Pancreas (tissue), 10 donors: ENCODE results near the gene TFDP2. TPM values are rescaled to one million over a fixed set of nuclear protein-coding genes. Genes with fewer than 3 reads are reported as not detected.
"Not testable (repeated sequence)": the region's sequence is repeated elsewhere in the genome, so short reads cannot be mapped to it uniquely, and the experiment has no call there.

ENCODE experiments used
- ATAC-seq, 4 donors: fragments of 200-7000 bp; cut with Tn5 transposase; one replicate each; pipeline versions ENCODE4 v1.8.0 to v1.9.1; 2020; ENCODE audit warnings: mild to moderate bottlenecking in 4 of 4, moderate library complexity in 4 of 4
- DNase-seq, 6 donors: peaks; one replicate each; pipeline ENCODE4 v3.0.0-alpha.2; 2020
- FAIRE-seq: peaks from 2 replicates; lab custom pipeline; 2012; peaks lifted over from hg19 to GRCh38; lab: Jason Lieb, UNC
- H3K27ac ChIP-seq, 4 donors: fragments of 200-600 bp; sonication (generic); 1 replicate in 3 of 4; 2 replicates in 1 of 4; pipeline versions ENCODE4 v1.5.0 to v1.8.0; 2020
- H3K27me3 ChIP-seq, 4 donors: fragments of 200-600 bp; one replicate each; pipeline ENCODE4 v1.8.0; 2021
- H3K36me3 ChIP-seq, 3 donors: fragments of 200-600 bp; sonication (generic) in 1 of 3; one replicate each; pipeline versions ENCODE4 v1.5.0 to v1.8.0; 2020 to 2021
- H3K4me1 ChIP-seq, 3 donors: fragments of 200-600 bp; one replicate each; pipeline ENCODE4 v1.8.0; 2021
- H3K4me3 ChIP-seq, 4 donors: fragments of 200-600 bp; sonication (generic) in 2 of 4; one replicate each; pipeline versions ENCODE4 v1.5.0 to v1.8.0; 2020 to 2021
- H3K9me3 ChIP-seq, 4 donors: fragments of 200-600 bp; one replicate each; pipeline ENCODE4 v1.8.0; 2021
- WGBS, 2 donors: extraction: QIAGEN DNeasy Blood & Tissue Kit; methylation state at CpG; one replicate each; pipeline ENCODE4 v1.1.7; 2013; 5-methylcytosine and 5-hydroxymethylcytosine counted together
- intact Hi-C, 3 donors: fragments of 100-400 bp; cut with DNase I; formaldehyde crosslinking; loops; one replicate each; pipeline versions ENCODE4 v1.11.1 to v1.14.2; 2022
- polyA plus RNA-seq, 2 donors: library from polyadenylated mRNA; stranded (reverse); fragments of 200-250 nt; gene quantifications; one replicate each; pipeline ENCODE4 v1.2.3, GENCODE V29; 2013
- total RNA-seq, 6 donors: library from RNA; stranded (reverse); fragmentation: NEBNext Ultra II Directional in 4 of 6; extraction: Animal tissue kit (Norgen Biotek cat#: 25700) in 4 of 6; gene quantifications; one replicate each; pipeline versions ENCODE4 v1.2.1 to v1.2.4, GENCODE V29; 2021 to 2023
- TF ChIP-seq, protein P1 (sequence below), 4 donors: fragments of 200-600 bp; sonication (generic) in 3 of 4; IDR thresholded peaks; one replicate each; pipeline versions ENCODE4 v1.5.0 to v1.8.0; 2021; ENCODE audit warnings: antibody characterized with exemption in 4 of 4
- donor health status: healthy with polysubstance abuse.
- donor health status: DM: no; HTN: no; CAD: no; lungs with moderate emphysema.
- donor health status: DM: no; HTN: no; CAD: no.
- donor health status: control.
- donor health status: control.
- donor health status: Bipolar disorder and iron deficiency.
- donor health status: DM: yes; HTN: yes; CAD: no.
- donor health status: DM: no; HTN: no; CAD: no.
- donor health status: DM: no; HTN: no; CAD: no.
- donor health status: DM: yes; HTN: yes; CAD: no.

TFDP2 gene
- total and polyA plus RNA-seq, 8 donors, result 4.6 to 25.7 (median 16.8) TPM

DNA sequence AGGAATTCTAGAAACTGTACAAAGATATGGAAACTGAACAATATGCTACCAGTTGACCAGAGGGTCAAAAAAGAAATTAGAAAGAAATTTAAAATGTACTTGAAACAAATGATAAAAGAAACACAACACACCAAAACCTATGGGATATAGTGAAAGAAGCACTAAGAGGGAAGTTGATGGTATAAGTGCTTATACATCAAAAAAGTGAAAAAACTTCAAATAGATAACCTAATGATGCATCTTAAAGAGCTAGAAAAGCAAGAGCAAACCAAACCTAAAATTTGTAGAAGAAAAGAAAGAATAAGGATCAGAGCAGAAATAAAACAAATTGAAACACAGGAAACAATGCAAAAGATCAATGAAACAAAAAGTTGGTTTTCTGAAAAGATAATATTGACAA, 68.2 kb downstream of the TFDP2 start:
- no peaks in the 10 kb centered on the region for H3K4me1 ChIP-seq
- no peaks in the 10 kb centered on the region for H3K9me3 ChIP-seq
- H3K36me3 ChIP-seq, result no peaks in the 10 kb centered on the region
- FAIRE-seq (no peak), DNase-seq (no peak), ATAC-seq (no peak)
- no peaks in the 10 kb centered on the region for H3K27me3 ChIP-seq
- no peak overlapping the region for H3K27ac ChIP-seq
- intact Hi-C loops, result no loop called here
- no peak overlapping the region for H3K4me3 ChIP-seq
- TF ChIP-seq, protein P1, sequence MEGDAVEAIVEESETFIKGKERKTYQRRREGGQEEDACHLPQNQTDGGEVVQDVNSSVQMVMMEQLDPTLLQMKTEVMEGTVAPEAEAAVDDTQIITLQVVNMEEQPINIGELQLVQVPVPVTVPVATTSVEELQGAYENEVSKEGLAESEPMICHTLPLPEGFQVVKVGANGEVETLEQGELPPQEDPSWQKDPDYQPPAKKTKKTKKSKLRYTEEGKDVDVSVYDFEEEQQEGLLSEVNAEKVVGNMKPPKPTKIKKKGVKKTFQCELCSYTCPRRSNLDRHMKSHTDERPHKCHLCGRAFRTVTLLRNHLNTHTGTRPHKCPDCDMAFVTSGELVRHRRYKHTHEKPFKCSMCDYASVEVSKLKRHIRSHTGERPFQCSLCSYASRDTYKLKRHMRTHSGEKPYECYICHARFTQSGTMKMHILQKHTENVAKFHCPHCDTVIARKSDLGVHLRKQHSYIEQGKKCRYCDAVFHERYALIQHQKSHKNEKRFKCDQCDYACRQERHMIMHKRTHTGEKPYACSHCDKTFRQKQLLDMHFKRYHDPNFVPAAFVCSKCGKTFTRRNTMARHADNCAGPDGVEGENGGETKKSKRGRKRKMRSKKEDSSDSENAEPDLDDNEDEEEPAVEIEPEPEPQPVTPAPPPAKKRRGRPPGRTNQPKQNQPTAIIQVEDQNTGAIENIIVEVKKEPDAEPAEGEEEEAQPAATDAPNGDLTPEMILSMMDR (IDR thresholded peaks at IDR 0.05), result no peak

- WGBS, 2 donors, result 97 to 100% methylated on average over 4 of the region's 4 CpGs
- Histone ChIP-seq H3K4me1 (no peaks in the 10 kb centered on the region), H3K27ac (no peak overlapping the region), H3K27me3 (no peaks in the 10 kb centered on the region), H3K36me3 (no peaks in the 10 kb centered on the region), H3K4me3 (no peak overlapping the region), H3K9me3 (no peaks in the 10 kb centered on the region)
- FAIRE-seq, result no peak
- intact Hi-C loops, result no loop called here
- no peak for DNase-seq
- ATAC-seq, result no peak
- TF ChIP-seq, protein P1 (IDR thresholded peaks at IDR 0.05), result no peak
Observed at GRCh38 chr3:142077859-142078500, 71.4 kb downstream of the TFDP2 start.

- H3K4me3 ChIP-seq, result no peak overlapping the region
- H3K36me3 ChIP-seq, result no peaks in the 10 kb centered on the region
- DNase-seq (no peak), ATAC-seq (no peak), FAIRE-seq (no peak)
- TF ChIP-seq, protein P1 (IDR thresholded peaks at IDR 0.05), result no peak
- intact Hi-C loops, result no loop called here
- 95% methylated on average over 4 of the region's 4 CpGs for WGBS, 2 donors
- no peak overlapping the region for H3K27ac ChIP-seq
- no peaks in the 10 kb centered on the region for H3K4me1 ChIP-seq
- no peaks in the 10 kb centered on the region for H3K27me3 ChIP-seq
- no peaks in the 10 kb centered on the region for H3K9me3 ChIP-seq
Observed at GRCh38 chr3:142077155-142077858, 72.0 kb downstream of the TFDP2 start.

GRCh38 chr3:142075656-142076055, 73.7 kb downstream of the TFDP2 start:
- H3K27me3 ChIP-seq, H3K4me3 ChIP-seq, ATAC-seq, H3K4me1 ChIP-seq, FAIRE-seq, H3K36me3 ChIP-seq, H3K27ac ChIP-seq, intact Hi-C loops, DNase-seq, H3K9me3 ChIP-seq: not testable (repeated sequence)
- WGBS, 2 donors, result 91 to 92% methylated on average over 4 of the region's 4 CpGs

- WGBS, 2 donors, result 96 to 99% methylated on average over 3 of the region's 3 CpGs
- intact Hi-C loops, result no loop called here
- Histone ChIP-seq H3K27me3 (no peaks in the 10 kb centered on the region), H3K4me3 (no peak overlapping the region), H3K9me3 (no peaks in the 10 kb centered on the region), H3K36me3 (no peaks in the 10 kb centered on the region), H3K4me1 (no peaks in the 10 kb centered on the region), H3K27ac (no peak overlapping the region)
- TF ChIP-seq, protein P1 (IDR thresholded peaks at IDR 0.05), result no peak
- no peak for FAIRE-seq
- no peak for ATAC-seq
- no peak for DNase-seq
Observed at GRCh38 chr3:142072816-142073215, 76.5 kb downstream of the TFDP2 start.
